Muscle layer of colon (tissue), 2 donors: ENCODE measurements around the gene PEA15.

ENCODE experiments used
- H3K27ac ChIP-seq: one replicate; pipeline ENCODE4 v1.7.0; 2013; ENCODE audit warnings: low read depth, mild to moderate bottlenecking, low read length, moderate library complexity
- H3K27me3 ChIP-seq, 2 donors: one replicate each; pipeline ENCODE4 v1.7.0; 2013; ENCODE audit warnings: low read length in 2 of 2, mild to moderate bottlenecking in 2 of 2; ENCODE audit not compliant: insufficient read depth in 2 of 2, control insufficient read depth in 1 of 2
- H3K36me3 ChIP-seq: one replicate; pipeline ENCODE4 v1.7.0; 2013; ENCODE audit warnings: mild to moderate bottlenecking, low read length; ENCODE audit not compliant: insufficient read depth
- H3K4me1 ChIP-seq: one replicate; pipeline ENCODE4 v1.7.0; 2013; ENCODE audit warnings: mild to moderate bottlenecking, low read length; ENCODE audit not compliant: insufficient read depth
- H3K4me3 ChIP-seq, 2 donors: one replicate each; pipeline ENCODE4 v1.7.0; 2013; ENCODE audit warnings: low read length in 2 of 2, low read depth in 1 of 2, mild to moderate bottlenecking in 1 of 2, moderate library complexity in 1 of 2
- H3K9ac ChIP-seq: one replicate; pipeline ENCODE4 v1.7.0; 2013; ENCODE audit warnings: low read length
- H3K9me3 ChIP-seq: one replicate; pipeline ENCODE4 v1.7.0; 2013; ENCODE audit warnings: mild to moderate bottlenecking, low read length
- donor health status: abdominal sarcoma.
- donor health status: Adenocarcinoma of cecum.

Gene PEA15

DNA sequence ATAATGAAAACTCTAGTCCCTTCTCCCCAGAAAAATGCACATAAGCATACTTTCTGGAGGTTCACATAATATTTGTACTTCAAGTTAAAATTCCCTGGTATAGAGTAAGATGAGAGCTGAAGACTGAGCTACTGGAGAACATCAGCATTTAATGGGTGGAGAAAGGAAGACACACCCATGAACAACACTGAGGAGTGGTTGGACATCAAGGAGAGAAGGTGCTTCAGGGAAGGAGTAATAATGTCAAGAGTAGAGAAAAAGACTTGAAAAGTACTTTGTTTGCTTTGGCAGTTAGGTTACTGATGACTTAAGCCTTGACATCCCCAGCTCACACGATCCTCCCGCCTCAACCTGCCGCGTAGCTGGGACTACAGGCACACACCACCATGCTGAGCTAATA lies 21.9 kb downstream of the PEA15 start:
- Histone ChIP-seq H3K4me1 (no peaks in the 10 kb centered on the region), H3K36me3 (peaks cover 84% of the 10 kb centered on the region), H3K9me3 (no peaks in the 10 kb centered on the region), H3K27ac (no peak overlapping the region), H3K9ac (no peak overlapping the region), H3K4me3 (no peak overlapping the region), H3K27me3 (no peaks in the 10 kb centered on the region)

GRCh38 chr1:160227561-160227960 lies 22.4 kb downstream of the PEA15 start:
- Histone ChIP-seq H3K27me3 (no peaks in the 10 kb centered on the region), H3K4me1 (no peaks in the 10 kb centered on the region), H3K9me3 (no peaks in the 10 kb centered on the region), H3K36me3 (peaks cover 79% of the 10 kb centered on the region), H3K27ac (no peak overlapping the region), H3K4me3 (no peak overlapping the region), H3K9ac (no peak overlapping the region)

GRCh38 chr1:160228431-160228830 lies 23.2 kb downstream of the PEA15 start:
- no peaks in the 10 kb centered on the region for H3K27me3 ChIP-seq
- H3K9me3 ChIP-seq, result no peaks in the 10 kb centered on the region
- H3K36me3 ChIP-seq, result peaks cover 77% of the 10 kb centered on the region
- H3K4me3 ChIP-seq, result no peak overlapping the region
- H3K9ac ChIP-seq, result no peak overlapping the region
- H3K4me1 ChIP-seq, result no peaks in the 10 kb centered on the region
- H3K27ac ChIP-seq, result no peak overlapping the region

DNA sequence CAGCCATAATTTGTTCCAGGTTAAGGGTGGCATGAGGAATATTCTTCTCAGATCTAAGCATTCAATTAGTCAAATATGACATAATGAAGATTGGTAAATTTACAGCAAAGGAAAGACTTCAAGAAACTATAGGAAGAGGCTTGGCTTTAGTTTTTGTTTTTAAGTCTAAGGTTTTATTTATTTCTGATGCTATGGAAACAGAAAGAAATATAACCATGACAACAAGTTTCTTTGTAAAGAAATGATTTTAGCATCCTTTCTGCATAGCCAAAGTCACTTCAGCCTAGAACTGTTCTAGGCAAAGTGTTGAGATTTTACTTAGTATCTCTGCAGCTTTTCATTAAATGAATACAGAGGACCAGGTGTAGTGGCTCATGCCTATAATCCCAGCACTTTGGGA lies 27.7 kb downstream of the PEA15 start:
- no peak overlapping the region for H3K4me3 ChIP-seq
- no peaks in the 10 kb centered on the region for H3K4me1 ChIP-seq
- no peak overlapping the region for H3K27ac ChIP-seq
- peaks cover 66% of the 10 kb centered on the region for H3K36me3 ChIP-seq
- H3K9ac ChIP-seq, result no peak overlapping the region
- no peaks in the 10 kb centered on the region for H3K27me3 ChIP-seq
- H3K9me3 ChIP-seq, result no peaks in the 10 kb centered on the region

- no peak overlapping the region for H3K9ac ChIP-seq
- no peaks in the 10 kb centered on the region for H3K9me3 ChIP-seq
- H3K36me3 ChIP-seq, result peaks cover 60% of the 10 kb centered on the region
- no peak overlapping the region for H3K4me3 ChIP-seq
- no peaks in the 10 kb centered on the region for H3K27me3 ChIP-seq
- no peaks in the 10 kb centered on the region for H3K4me1 ChIP-seq
- no peak overlapping the region for H3K27ac ChIP-seq
These were observed 31.6 kb downstream of the PEA15 start for GRCh38 chr1:160236806-160237205.

GRCh38 chr1:160237558-160237957 lies 32.4 kb downstream of the PEA15 start:
- Histone ChIP-seq H3K4me1 (no peaks in the 10 kb centered on the region), H3K36me3 (peaks cover 64% of the 10 kb centered on the region), H3K9ac (no peak overlapping the region), H3K9me3 (no peaks in the 10 kb centered on the region), H3K27ac (no peak overlapping the region), H3K4me3 (no peak overlapping the region), H3K27me3 (no peaks in the 10 kb centered on the region)

- no peaks in the 10 kb centered on the region for H3K4me1 ChIP-seq
- no peaks in the 10 kb centered on the region for H3K9me3 ChIP-seq
- H3K9ac ChIP-seq, result no peak overlapping the region
- peaks cover 61% of the 10 kb centered on the region for H3K36me3 ChIP-seq
- H3K27ac ChIP-seq, result no peak overlapping the region
- no peak overlapping the region for H3K4me3 ChIP-seq
- no peaks in the 10 kb centered on the region for H3K27me3 ChIP-seq
These were observed 33.2 kb downstream of the PEA15 start for GRCh38 chr1:160238408-160238807.

DNA sequence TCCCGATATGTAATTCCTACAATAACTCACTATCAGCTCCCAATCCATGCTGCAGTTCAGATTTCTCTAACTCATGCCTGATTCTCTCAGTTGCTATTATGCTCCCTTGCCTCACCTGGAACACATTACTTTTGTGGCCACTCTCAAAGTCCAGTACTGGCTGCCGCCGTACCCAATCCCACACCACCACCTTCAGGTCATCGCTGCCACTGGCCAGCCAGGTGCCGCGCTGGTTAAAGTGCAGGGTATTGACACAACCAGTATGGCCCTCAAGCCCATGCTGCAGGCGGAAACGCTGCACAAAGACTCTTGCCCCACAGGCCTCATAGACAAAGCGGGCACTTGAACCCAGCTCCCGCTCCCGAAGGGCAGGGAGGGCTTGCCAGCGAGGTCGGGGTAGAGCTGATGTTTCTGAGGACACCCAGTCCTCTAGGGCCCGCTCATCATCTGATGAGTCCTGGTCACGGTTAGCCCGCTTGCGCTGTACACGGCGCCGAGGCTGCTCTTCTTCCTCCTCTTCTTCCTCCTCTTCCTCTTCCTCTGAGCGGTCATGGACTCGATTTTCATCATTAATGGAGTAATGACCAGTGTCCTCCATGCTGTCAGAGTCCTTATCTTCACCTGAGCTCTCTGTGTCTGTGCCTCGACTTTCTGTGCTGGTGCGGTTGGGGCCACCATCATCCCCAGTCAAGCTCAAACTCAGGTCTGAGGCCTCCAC lies 34.6 kb downstream of the PEA15 start:
- H3K9me3 ChIP-seq, result no peaks in the 10 kb centered on the region
- H3K4me3 ChIP-seq, result no peak overlapping the region
- H3K27ac ChIP-seq, result no peak overlapping the region
- H3K27me3 ChIP-seq, result no peaks in the 10 kb centered on the region
- peaks cover 56% of the 10 kb centered on the region for H3K36me3 ChIP-seq
- H3K9ac ChIP-seq, result no peak overlapping the region
- peaks cover 5% of the 10 kb centered on the region for H3K4me1 ChIP-seq

- Histone ChIP-seq H3K9me3 (no peaks in the 10 kb centered on the region), H3K27me3 (no peaks in the 10 kb centered on the region), H3K9ac (no peak overlapping the region), H3K27ac (no peak overlapping the region), H3K36me3 (peaks cover 31% of the 10 kb centered on the region), H3K4me3 (no peak overlapping the region), H3K4me1 (peaks cover 5% of the 10 kb centered on the region)
These were observed 38.6 kb downstream of the PEA15 start for GRCh38 chr1:160243767-160244166.

DNA sequence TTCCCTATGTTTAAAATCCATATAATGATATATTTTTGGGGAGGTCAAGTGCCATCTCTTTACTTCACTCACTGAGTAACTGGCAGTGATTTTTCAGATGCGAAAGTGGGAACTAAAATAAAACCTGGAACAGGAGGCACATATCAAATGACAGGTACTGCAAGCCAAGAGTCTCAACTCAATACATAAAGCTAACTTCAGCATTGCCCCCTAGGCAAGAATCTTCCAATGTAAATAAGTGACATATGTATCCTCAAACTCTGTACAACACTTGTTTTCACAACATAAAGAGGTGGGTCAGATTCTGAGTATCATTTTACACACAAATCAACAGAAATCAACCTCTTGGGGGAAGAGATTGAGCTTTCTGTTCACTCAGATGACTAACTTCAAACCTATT lies 39.0 kb downstream of the PEA15 start:
- Histone ChIP-seq H3K9me3 (no peaks in the 10 kb centered on the region), H3K9ac (no peak overlapping the region), H3K4me1 (peaks cover 5% of the 10 kb centered on the region), H3K27me3 (no peaks in the 10 kb centered on the region), H3K36me3 (peaks cover 26% of the 10 kb centered on the region), H3K27ac (no peak overlapping the region), H3K4me3 (no peak overlapping the region)

- H3K9ac ChIP-seq, result no peak overlapping the region
These were observed 40.2 kb downstream of the PEA15 start for GRCh38 chr1:160245434-160245833.

DNA sequence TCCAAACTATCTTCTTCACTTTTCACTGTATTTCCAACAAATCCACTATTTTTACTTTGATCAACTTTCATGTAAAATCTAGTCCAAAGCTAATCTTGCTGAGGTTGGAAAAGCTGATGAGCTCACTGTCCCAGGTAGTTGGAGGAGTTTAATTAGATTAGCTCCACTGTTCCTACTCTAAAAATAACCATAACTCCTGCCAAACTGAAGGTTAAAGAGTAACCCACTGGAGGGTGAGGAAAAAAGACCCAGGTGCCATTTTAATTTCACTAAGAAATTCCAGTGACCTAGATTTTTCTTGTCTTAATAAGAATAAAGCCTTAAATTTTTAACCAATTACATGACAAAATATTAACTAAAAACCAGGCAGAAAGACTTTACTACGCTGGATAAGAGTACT lies 41.9 kb downstream of the PEA15 start:
- Histone ChIP-seq H3K9ac (no peak overlapping the region), H3K27ac (no peak overlapping the region), H3K27me3 (no peaks in the 10 kb centered on the region), H3K36me3 (peaks cover 16% of the 10 kb centered on the region), H3K9me3 (no peaks in the 10 kb centered on the region), H3K4me3 (no peak overlapping the region), H3K4me1 (peaks cover 21% of the 10 kb centered on the region)

More at GRCh38 chr1:160245434-160245833, 40.2 kb downstream of the PEA15 start:
- Histone ChIP-seq H3K36me3 (peaks cover 16% of the 10 kb centered on the region), H3K4me1 (peaks cover 5% of the 10 kb centered on the region), H3K4me3 (no peak overlapping the region), H3K27me3 (no peaks in the 10 kb centered on the region), H3K9me3 (no peaks in the 10 kb centered on the region), H3K27ac (no peak overlapping the region)
